Cardiac septum (tissue), 1 donor: ENCODE measurements around the gene MTHFD1L. TPM values are rescaled to one million over a fixed set of nuclear protein-coding genes. Genes with fewer than 3 reads are reported as not detected.
"Not testable (repeated sequence)": the region's sequence is repeated elsewhere in the genome, so short reads cannot be mapped to it uniquely, and the experiment has no call there.

Experiments
- DNase-seq: peaks from one replicate; pipeline ENCODE4 v3.0.0-alpha.2; 2020; ENCODE audit warnings: low spot score
- intact Hi-C: fragments of 100-400 bp; cut with DNase I; formaldehyde crosslinking; loops from one replicate; pipeline ENCODE4 v1.14.0; 2022
- total RNA-seq: library from RNA; stranded (reverse); fragmentation: NEBNext Ultra II Directional; extraction: Animal tissue kit (Norgen Biotek cat#: 25700); gene quantifications from one replicate; pipeline ENCODE4 v1.2.1, GENCODE V29; 2021
- donor health status: DM: no; HTN: no; CAD: no.

The MTHFD1L gene
- total RNA-seq, 1 donor from 2014 or later, result 5.3 TPM

DNA sequence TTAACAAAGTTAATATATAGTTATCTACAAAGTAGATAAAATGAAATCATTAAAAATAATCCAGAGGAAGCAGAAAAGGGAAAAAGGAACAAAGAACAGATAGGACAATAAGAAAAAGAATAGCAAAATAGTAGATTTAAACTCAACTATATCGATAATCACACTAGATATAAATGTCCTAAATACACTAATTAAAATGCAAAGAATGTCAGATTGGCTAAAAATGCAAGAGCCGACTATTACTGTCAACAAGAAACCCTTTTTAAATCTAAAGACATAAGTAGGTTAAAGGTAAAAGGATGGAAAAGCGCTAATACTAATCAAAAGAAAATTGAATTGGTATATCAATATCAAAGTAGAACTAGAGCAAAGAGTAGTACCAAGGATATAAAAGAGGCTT lies 209.5 kb downstream of the MTHFD1L start:
- DNase-seq, result no peak
- intact Hi-C loops, result no loop called here

DNA sequence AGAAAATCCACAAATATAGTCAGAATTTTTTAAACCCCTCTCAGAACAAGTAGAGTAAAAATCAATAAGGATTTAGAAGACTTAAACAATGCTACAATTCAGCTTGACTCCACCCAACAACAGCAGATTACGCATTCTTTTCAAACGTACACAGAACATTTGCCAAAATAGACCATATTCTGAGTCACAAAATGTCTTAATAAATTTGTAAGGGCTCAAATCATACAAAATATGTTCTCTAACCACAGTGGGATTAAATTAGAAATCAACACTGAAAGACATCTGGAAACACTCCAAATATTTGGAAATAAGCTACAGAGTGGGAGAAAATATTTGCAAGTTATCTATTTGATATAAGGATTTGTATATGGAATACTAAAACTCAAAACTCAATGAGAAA lies 210.0 kb downstream of the MTHFD1L start:
- intact Hi-C loops, result no loop called here
- DNase-seq, result no peak

DNA sequence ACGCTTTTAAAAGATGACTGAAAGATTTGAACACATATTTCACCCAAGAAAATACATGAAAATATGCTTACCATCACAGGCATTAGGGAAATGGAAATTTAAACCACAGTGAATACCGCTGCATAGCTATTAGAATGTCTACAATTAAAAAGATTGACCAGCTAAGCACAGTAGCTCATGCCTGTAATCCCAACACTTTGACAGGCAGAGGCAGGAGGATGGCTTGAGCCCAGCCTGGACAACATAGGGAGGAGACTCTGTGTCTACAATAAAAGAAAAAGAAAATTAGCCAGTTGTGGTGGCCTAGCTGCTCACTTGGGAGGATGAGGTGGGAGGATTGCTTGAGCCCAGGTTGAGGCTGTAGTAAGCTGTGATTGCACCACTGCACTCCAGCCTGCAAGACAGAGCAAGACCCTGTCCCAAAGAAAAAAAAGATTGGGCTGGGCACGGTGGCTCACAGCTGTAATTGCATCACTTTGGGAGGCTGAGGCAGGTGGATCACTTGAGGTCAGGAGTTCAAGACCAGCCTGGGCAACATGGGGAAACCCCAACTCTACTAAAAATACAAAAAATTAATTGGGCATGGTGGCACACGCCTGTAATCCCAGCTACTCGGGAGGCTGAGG lies 210.5 kb downstream of the MTHFD1L start:
- DNase-seq, result no peak
- intact Hi-C loops, result no loop called here

DNA sequence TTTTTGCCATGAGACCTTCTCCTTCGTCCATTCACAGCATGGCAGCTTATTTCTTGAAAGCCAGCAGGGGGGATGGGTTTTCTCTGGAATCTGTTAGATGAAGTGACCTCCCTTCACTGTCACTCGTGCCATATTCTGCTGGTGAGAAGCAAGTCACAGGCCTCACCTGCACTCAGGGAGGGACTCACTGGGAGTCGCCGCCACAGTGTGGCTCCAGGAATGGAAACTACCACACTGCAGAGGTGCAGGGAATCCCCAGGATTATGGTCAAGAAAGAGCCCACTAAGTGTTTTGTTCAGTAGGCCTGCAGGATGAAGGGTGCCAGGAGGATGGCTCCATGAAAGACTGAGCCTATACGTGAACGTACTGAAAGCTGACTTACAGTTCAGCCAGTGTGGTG lies 213.2 kb downstream of the MTHFD1L start:
- intact Hi-C loops, result no loop called here
- DNase-seq, result no peak

DNA sequence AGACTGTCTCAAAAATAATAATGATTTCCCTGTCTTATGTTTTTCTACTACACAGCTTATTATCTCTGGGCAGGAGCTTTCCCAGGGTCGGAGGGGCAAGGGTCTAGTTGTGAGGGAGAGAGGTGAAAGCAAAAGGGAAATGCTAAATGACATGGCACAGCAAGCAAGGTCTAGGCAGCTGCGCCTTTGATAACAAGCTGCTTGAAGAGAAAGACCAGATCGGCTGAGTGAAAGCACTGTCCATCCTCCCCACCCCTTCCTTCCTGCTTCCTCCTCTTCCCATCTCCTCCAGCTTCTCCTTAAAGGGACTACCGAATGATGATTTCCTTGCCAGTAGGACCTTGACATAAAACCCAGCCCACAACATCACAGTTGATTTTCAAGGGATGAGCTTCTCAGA lies 216.2 kb downstream of the MTHFD1L start:
- intact Hi-C loops, result no loop called here
- DNase-seq, result no peak

DNA sequence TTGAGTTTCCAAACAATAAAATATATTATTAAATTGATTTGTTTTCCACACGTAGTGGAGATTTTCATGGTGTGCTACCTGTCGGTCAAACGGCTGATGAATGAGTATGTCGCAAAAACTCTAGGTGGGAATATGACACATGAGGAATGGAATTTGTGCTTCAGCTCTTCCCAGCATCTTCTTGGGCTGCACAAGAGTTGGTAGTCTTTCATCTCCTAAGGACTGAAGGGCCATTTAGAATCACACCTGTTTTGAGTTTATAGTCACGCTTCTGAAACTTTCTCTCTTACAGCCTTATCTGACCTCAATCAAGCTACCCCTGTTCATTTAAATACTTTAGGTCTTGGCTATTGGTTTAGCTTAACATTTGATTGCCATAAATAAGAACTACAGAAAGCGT lies 216.6 kb downstream of the MTHFD1L start:
- intact Hi-C loops, result no loop called here
- DNase-seq, result no peak

DNA sequence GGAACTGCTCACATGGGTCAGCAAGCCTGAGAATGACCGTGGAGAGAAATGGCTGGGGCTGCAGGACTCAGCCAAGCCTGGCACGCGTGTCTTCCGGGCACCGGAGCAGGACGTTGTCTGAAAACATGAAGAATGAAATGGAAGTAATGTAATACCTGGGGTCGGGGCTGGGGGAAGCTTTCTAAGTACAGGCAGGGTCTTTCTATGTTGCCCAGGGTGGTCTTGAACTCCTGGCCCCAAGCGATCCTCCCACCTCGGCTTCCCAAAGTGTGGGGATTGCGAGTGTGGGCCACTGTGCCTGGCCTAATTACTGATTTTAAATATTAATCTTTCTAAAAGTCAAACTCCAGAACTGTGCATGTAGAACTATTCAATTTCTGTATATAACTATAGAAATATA lies 218.8 kb downstream of the MTHFD1L start:
- intact Hi-C loops, result no loop called here
- DNase-seq, result no peak

DNA sequence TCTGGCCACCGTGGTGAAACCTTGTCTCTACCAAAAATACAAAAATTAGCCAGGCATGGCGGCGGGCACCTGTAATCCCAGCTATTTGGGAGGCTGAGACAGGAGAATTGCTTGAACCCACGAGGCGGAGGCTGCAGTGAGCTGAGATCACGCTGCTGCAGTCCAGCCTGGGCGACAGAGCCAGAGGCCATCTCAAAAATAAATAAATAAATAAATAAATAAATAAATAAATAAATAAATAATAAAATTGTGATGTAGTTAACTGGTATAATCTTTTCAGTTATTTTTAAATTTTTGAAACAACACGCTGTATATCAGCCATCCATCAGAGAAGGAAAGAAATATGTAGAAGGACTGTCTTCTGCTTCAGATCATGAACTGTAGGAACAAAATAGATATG lies 221.6 kb downstream of the MTHFD1L start:
- intact Hi-C loops, DNase-seq: not testable (repeated sequence)

DNA sequence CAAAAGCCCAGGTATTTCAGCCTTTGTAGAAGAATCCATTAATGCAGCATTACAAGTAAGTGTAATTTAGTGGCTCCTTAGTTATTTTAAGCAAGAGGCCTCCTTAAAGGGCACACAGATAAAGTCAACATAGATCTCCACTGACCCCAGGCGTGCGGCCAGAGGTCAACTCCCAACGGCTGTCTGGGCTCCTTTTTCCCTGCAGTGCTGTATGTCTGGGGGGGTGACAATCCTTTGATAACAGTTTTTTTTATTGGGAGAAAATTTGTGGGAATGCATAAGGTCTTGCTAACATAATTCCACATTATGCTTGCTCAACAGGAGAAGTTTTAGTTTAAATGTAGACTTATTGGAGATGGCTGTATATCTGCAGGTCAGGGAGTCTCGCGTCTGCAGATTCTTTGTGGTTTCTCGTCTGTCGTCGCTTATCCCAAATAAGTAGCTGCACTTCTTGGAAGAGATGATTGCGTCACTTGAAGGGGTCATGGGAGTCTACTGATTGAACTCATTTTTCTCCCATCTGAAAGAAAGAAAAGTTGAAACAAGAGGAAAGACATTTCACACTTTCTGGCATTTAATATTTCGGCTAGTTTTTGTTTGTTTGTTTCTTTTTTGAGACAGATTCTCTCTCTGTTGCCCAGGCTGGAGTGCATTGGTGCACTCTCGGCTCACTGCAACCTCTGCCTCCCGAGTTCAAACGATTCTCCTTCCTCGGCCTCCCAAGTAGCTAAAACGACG lies 222.5 kb downstream of the MTHFD1L start:
- intact Hi-C loops, result no loop called here
- no peak for DNase-seq

DNA sequence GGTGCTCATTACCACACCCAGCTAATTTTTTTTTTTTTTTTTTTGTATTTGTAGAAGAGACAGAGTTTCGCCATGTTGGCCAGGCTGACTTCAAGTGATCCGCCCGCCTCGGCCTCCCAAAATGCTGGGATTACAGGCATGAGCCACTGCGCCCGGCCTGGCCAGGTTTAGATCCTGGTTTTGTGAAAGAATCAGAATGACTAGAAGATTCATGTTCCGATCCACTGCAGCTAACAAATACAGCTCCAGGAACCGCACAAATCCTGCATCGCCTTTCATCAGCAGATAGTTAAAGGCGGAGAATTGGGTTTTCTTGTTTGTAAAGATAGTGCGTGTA lies 223.1 kb downstream of the MTHFD1L start:
- intact Hi-C loops, result no loop called here
- no peak for DNase-seq

DNA sequence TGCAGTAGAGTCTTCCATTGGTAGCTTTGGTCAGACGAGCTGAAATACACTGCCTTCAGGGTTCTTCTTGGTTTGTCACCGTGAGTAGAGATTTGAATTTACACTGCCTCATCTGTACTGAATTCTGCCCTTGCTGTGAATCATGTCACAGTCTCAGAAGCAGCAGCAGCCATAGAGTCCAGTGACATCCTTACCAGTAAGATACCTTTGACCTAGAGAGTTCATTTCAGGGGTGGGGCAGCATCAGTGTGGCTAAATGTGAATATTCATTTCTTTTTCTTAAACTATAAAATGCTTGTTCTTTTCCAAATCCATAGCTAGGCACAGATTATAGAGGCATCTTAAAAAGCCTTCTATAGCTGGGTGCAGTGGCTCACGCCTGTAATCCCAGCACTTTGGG lies 223.5 kb downstream of the MTHFD1L start:
- intact Hi-C loops, result no loop called here
- no peak for DNase-seq

DNA sequence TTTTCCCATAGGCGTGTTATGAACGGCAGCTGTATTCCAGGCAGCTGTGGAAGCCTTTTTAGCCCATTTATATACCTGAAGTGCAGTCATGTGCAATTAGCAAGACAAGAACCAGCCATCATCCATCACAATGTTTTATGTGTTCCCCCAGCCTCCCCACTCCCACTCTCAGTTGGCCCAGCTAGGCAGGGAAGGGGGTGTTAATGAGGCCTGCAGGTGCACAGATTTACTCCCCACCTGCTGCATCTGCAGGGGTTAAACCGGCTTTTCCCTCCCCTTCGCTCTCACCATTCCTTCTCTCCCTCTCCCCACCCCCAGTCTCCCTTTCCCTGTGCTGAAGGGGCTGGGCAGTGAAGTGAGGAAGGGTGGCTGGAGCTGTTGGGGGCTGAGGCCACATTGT lies 224.5 kb downstream of the MTHFD1L start:
- intact Hi-C loops, result no loop called here
- DNase-seq, result no peak

DNA sequence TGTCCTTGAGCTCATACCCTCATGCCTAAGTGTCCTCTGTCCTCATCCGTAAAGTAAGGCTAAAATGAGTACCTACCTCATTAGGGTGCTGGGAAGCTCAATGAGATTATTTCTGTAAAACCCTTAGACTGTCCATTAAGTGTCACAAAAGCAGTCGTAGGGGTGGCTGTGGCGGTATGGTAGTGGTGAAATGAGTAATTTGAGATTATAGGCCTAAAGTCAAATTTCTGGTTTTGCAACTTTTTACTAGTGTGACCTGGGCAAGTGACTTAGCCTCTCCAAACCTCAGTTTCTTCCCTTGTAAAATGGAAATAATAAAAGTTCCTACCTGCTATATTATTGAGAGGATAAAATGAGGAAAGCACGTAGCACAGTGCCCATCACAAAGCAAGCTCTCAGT lies 226.1 kb downstream of the MTHFD1L start:
- DNase-seq, result no peak
- intact Hi-C loops, result no loop called here

DNA sequence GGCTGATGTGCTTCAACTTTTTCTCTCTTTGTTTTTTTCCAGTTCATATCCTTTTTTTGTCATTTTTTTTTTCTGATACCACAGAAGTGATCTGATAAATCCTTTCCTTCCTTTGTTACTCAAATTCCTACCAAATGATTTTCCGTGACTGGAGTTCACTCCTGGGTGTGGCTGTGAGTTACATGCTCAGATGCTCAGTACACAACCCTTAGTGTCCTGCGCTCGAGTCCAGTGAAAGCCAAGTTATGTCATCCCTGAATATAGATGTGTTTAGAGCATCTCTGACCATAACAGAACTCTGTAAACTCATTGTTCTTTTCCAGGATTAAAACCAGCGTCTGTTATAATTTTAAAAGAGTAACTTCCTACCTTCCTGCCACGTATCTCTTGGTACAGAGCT lies 227.1 kb downstream of the MTHFD1L start:
- DNase-seq, result no peak
- intact Hi-C loops, result no loop called here

DNA sequence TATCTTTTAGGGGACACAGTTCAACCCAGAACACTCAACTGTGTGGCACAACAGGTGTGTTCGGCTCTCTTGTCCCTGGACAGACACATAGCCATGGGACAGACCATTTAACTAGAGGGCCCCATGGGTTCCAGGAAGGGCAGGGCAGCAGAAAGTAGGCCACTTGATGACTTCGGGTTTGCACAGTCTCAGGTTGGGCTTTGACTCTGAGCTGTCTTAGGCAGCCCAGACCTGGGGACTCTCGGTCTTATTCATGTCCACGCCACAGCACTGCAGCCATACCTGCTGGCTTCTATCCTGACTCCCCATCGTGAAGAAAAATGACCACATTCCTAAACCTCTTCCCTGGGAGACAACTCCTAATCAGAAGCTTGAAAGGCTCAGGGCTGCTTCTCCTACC lies 228.2 kb downstream of the MTHFD1L start:
- no peak for DNase-seq
- intact Hi-C loops, result no loop called here

DNA sequence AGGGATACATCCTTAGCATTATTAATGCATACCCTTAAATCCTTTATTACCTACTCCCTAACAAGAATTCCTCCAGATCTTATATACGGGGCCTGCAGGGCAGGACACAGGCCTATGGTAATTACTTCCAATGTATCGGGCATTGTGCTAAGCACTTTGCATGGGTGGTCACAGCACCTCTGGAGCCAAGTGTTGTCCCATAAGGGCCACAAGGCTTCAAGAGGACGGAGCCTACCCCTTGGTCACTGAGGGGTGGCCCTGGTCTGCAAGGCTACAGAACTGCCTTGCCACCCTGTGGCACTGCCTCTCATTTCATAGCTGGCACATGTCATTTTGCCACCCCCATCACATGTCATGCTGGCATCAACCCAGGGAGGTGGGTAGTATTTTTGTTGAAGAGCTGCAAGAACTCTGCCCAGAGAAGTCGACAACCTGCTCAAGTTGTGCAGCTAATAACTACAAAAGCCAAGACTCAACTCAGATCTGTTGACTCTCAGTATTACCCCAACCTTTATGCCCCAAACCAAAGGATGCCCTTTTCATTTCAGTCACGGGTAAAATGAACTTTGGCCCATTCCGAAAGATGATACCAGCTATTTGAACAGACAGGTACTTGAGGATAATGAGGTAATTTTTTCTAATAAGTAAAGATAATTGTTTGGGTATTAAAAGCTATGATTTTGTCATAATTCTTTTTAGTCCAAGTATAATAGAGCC lies 230.2 kb downstream of the MTHFD1L start:
- no peak for DNase-seq
- intact Hi-C loops, result no loop called here

DNA sequence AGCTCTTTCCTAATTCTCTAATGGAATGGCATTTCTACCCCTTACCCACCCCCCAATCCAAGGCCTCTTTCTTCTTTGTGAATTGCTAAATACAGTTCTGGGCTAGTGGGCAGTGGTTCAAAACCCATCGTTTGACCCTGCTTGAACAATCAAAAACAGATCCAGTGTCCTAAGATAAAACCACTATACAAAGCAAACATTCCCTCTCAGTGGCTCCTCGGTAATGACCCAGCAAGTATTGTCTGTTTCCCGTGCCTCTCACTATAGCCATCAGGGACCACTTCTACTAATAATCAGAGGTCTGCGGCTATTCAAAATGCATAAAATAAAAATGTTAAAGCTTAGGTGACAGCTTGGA lies 230.7 kb downstream of the MTHFD1L start:
- intact Hi-C loops, result no loop called here
- no peak for DNase-seq

DNA sequence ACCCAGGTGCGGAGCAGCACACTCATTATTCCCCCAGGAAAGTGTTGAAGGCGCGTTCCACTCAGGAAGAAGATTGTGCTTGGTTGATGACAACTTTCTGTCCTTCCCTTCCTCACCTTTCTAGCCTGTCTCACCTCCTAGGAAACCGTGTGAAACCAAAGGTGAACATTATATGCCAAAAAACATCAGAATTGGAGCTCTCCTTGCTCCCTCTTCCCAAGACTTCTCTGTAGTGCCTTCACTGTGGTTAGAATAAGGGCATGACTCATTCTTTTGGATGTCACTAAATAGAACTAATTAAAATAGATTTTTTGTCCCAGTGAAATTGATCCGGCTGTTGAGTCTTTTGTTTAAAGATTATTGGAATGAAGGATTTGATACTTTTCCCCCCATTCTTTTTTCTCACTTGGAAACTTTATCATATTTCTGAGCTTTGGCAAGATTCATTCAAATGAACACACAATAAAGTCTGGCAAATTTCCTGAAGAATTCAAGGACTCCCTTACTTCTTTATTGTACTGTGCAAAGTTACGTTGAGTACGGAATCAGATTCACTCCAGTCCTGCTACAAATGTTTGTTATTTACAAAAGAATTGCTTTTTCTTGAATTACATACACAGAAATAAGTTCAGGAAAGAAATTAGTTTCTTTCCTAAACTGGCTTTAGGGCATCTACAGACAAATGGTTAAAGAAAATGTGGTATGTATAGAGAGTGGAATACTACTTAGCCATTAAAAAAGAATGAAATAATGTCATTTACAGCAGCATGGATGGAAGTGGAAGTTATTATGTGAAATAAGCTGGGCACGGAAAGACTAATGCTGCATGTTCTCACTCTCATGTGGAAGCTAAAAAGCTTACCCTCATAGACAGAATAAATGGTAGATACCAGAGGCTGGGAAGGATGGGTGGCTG lies 231.4 kb downstream of the MTHFD1L start:
- DNase-seq, result no peak
- intact Hi-C loops, result no loop called here

DNA sequence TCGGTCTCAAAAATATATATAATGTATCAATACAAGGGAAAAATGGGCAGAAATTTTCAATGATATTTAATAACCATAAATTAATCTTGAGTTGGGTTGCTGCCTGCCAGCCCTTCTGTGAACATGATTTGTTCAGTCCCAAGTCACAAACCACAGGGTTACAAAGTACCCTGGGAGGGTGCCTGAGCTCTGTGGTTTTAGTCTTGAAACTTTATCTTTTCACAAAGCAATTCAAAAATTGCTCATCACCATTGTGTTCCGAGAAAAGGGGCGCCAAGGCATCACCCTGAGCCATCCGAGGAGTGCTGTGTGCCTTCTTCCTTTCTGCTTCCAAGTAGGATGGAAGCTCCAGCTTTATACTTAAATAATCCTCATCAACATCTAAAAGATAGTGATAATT lies 232.7 kb downstream of the MTHFD1L start:
- intact Hi-C loops, result no loop called here
- DNase-seq, result no peak

DNA sequence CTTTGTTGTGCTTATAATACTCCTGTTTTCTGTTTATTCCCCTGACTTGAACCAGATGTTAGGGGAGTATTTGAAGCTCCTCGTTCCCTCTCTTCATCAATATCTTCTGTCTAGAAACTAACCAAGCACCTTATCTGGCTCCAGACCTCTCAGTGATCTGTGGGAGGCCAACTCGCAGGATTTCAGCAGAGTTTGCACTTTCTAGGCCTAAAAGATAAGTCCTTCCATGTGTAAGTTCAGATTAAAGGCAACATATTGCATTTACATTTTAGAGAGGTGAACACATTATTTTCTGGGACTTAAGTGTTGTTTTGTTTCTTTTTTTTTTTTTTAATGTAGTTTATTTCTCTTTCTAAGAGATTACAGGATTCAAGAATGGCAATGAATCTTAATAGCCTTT lies 234.8 kb downstream of the MTHFD1L start:
- intact Hi-C loops, result no loop called here
- no peak for DNase-seq
